ENCODE results near the gene PIBF1. TPM values are rescaled to one million over a fixed set of nuclear protein-coding genes. Genes with fewer than 3 reads are reported as not detected.

Gene PIBF1
- total RNA-seq, 1 experiment from 2014 or later = 12.9 TPM

- DNase-seq (ENCODE audit: low spot score) (no peak), ATAC-seq (no peak)
- Mint-ChIP-seq H3K4me3 (no peak overlapping the region), H3K4me1 (no peaks in the 10 kb centered on the region), H3K27me3 (ENCODE audit: low read depth) (no peaks in the 10 kb centered on the region), H3K27ac (no peak overlapping the region), H3K36me3 (no peaks in the 10 kb centered on the region; the same call in 1 of the 2 replicates), H3K9me3 (no peaks in the 10 kb centered on the region)
- CTCF ChIA-PET = interaction anchor here (1.4 kb wide), 1 partner anchor 18 kb away, joined by 3 read pairs; no protein-coding TSS in a partner anchor
- POLR2A ChIA-PET = interaction anchor here (0.6 kb wide), 1 partner anchor 72 kb away, joined by 5 read pairs; no protein-coding TSS in a partner anchor
- no peak for TF ChIP-seq ARID4B (CRISPR knock-in tag; IDR thresholded peaks at IDR 0.05; ENCODE audit: borderline replicate concordance)
- TF ChIP-seq ATF6 (CRISPR knock-in tag; IDR thresholded peaks at IDR 0.05) = no peak
- no peak for TF ChIP-seq ZNF138 (CRISPR knock-in tag; conservative IDR thresholded peaks at IDR 0.05)
- TF ChIP-seq KAT7 (CRISPR knock-in tag; IDR thresholded peaks at IDR 0.05; ENCODE audit: borderline replicate concordance) = no peak
- no peak for TF ChIP-seq IRF2 (CRISPR knock-in tag; IDR thresholded peaks at IDR 0.05; ENCODE audit: borderline replicate concordance, low read depth)
- no peak for TF ChIP-seq ZNF512 (CRISPR knock-in tag; IDR thresholded peaks at IDR 0.05; ENCODE audit: borderline replicate concordance)
- no peak for TF ChIP-seq ZNF396 (CRISPR knock-in tag; IDR thresholded peaks at IDR 0.05; ENCODE audit: borderline replicate concordance)
- TF ChIP-seq ZNF232 (CRISPR knock-in tag; IDR thresholded peaks at IDR 0.05) = no peak
- TF ChIP-seq JUN (CRISPR knock-in tag; IDR thresholded peaks at IDR 0.05) = no peak
- no peak for TF ChIP-seq HMGXB4 (CRISPR knock-in tag; IDR thresholded peaks at IDR 0.05)
- no peak for TF ChIP-seq CREM (CRISPR knock-in tag; IDR thresholded peaks at IDR 0.05)
- TF ChIP-seq CTCF (IDR thresholded peaks at IDR 0.05) = no peak
- TF ChIP-seq TEAD1 (CRISPR knock-in tag; IDR thresholded peaks at IDR 0.05) = no peak
- no peak for TF ChIP-seq FOXK1 (CRISPR knock-in tag; IDR thresholded peaks at IDR 0.05)
These were observed 189.0 kb downstream of the PIBF1 start for GRCh38 chr13:72970956-72971355.

Data from WTC11 (cell line).